ENCODE results near the gene ST3GAL4. TPM values are rescaled to one million over a fixed set of nuclear protein-coding genes. Genes with fewer than 3 reads are reported as not detected.

ST3GAL4 gene
- total RNA-seq, 2 experiments from 2014 or later: 1.6 TPM

DNA sequence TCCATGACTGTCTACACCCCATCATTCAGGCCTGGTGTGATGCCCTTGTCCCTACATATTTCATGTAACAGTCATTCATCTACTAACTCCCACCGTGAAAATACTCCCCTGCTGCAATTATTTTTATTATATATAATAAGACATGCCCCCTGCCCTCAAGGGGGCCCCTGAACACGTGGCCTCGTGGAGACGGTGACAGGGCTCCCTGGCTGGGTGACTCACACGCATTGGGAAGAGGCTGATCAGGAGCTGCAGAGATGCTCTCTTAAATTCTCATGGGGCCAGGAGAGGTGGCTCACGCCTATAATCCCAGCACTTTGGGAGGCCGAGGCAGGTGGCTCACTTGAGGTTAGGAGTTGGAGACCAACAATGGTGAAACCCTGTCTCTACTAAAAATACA, 88.6 kb downstream of the ST3GAL4 start:
- POLR2A ChIA-PET: no interaction called here
- no peak for ATAC-seq (ENCODE audit: poor library complexity)

DNA sequence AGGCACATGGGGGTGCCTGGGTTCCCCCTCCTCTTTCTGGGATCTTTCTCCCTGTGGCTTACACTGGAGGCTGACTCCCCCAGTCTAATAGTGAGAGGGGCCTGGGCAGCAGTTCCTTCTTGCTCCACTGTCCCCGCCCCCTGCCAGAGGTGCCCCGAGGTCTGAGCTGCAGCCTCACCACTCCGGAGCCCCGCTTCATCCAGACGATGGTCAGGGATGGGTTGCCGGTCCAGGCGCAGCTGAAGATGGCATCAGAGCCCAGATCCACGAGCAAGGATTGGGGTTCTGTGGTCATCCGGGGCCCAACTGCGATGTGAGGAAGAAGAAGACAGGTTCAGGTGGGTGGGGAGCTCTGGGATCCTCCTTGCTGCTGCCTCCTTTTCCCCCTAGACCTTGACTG, 91.1 kb downstream of the ST3GAL4 start:
- Mint-ChIP-seq H3K4me3 (no peak overlapping the region), H3K9me3 (peaks cover 2% of the 10 kb centered on the region), H3K36me3 (ENCODE audit: low read depth) (no peaks in the 10 kb centered on the region), H3K4me1 (ENCODE audit: low read depth) (no peaks in the 10 kb centered on the region), H3K27ac (no peak overlapping the region), H3K27me3 (no peaks in the 10 kb centered on the region)
- peaks cover 0 to 1% of the 10 kb centered on the region in 2 experiments for H3K27me3 ChIP-seq (ENCODE audit: control insufficient read depth in 1 of 2, insufficient read depth in 2 of 2, low read length in 2 of 2)
- ChIA-PET POLR2A (no interaction called here), CTCF (no interaction called here)
- ATAC-seq (ENCODE audit: poor library complexity) (no peak), DNase-seq (no peak)
- H3K9me3 ChIP-seq (ENCODE audit: control insufficient read depth in 1 of 2, insufficient read depth in 1 of 2, low read length in 2 of 2): peaks cover 0 to 10% of the 10 kb centered on the region in 2 experiments
- TF ChIP-seq, protein P1, sequence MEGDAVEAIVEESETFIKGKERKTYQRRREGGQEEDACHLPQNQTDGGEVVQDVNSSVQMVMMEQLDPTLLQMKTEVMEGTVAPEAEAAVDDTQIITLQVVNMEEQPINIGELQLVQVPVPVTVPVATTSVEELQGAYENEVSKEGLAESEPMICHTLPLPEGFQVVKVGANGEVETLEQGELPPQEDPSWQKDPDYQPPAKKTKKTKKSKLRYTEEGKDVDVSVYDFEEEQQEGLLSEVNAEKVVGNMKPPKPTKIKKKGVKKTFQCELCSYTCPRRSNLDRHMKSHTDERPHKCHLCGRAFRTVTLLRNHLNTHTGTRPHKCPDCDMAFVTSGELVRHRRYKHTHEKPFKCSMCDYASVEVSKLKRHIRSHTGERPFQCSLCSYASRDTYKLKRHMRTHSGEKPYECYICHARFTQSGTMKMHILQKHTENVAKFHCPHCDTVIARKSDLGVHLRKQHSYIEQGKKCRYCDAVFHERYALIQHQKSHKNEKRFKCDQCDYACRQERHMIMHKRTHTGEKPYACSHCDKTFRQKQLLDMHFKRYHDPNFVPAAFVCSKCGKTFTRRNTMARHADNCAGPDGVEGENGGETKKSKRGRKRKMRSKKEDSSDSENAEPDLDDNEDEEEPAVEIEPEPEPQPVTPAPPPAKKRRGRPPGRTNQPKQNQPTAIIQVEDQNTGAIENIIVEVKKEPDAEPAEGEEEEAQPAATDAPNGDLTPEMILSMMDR (IDR thresholded peaks at IDR 0.05): no peak
- H3K36me3 ChIP-seq (ENCODE audit: insufficient read depth, low read length): no peaks in the 10 kb centered on the region
- no peak overlapping the region for H3K27ac ChIP-seq (ENCODE audit: low read depth in 1 of 2, low read length in 2 of 2)
- no peak overlapping the region for H3K4me3 ChIP-seq (ENCODE audit: low read length)
- intact Hi-C loops (cut with DNase I, micrococcal nuclease): no loop called here
- H3K4me1 ChIP-seq (ENCODE audit: insufficient read depth, low read length): no peaks in the 10 kb centered on the region

More for the DNA sequence above, 88.6 kb downstream of the ST3GAL4 start:
- Histone ChIP-seq H3K9me3 (ENCODE audit: control insufficient read depth in 1 of 2, insufficient read depth in 1 of 2, low read length in 2 of 2) (no peaks in the 10 kb centered on the region), H3K4me1 (ENCODE audit: insufficient read depth, low read length) (peaks cover 6% of the 10 kb centered on the region), H3K4me3 (ENCODE audit: low read length) (no peak overlapping the region), H3K36me3 (ENCODE audit: insufficient read depth, low read length) (no peaks in the 10 kb centered on the region), H3K27ac (ENCODE audit: low read depth in 1 of 2, low read length in 2 of 2) (no peak overlapping the region), H3K27me3 (ENCODE audit: control insufficient read depth in 1 of 2, insufficient read depth in 2 of 2, low read length in 2 of 2) (peaks cover 0 to 7% of the 10 kb centered on the region in 2 experiments)
- DNase-seq: no peak
- no peaks in the 10 kb centered on the region for H3K36me3 Mint-ChIP-seq (ENCODE audit: low read depth)
- TF ChIP-seq, protein P1 (IDR thresholded peaks at IDR 0.05): no peak
- CTCF ChIA-PET: no interaction called here
- H3K4me3 Mint-ChIP-seq: no peak overlapping the region
- intact Hi-C loops (cut with DNase I, micrococcal nuclease): no loop called here
- peaks cover 6% of the 10 kb centered on the region for H3K4me1 Mint-ChIP-seq (ENCODE audit: low read depth)
- H3K27ac Mint-ChIP-seq: no peak overlapping the region
- H3K9me3 Mint-ChIP-seq: no peaks in the 10 kb centered on the region
- H3K27me3 Mint-ChIP-seq: peaks cover 6% of the 10 kb centered on the region

DNA sequence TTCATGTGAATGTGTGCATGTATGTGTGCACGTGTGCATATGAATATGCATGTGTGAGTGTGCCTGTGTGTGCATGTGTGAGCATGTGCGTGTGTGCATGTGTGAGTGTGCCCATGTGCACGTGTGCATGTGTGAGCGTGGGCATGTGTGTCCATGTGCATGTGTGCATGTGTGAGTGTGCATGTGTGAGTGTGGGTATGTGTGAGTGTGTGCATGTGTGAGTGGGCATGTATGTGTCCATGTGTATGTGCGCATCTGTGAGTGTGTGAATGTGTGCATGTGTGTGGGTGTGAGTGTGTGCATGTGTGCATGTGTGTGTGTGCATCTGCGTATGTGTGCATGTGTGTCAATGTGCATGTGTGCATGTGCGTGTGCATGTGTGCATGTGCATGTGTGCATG, 94.7 kb downstream of the ST3GAL4 start:
- H3K4me1 ChIP-seq (ENCODE audit: insufficient read depth, low read length): no peaks in the 10 kb centered on the region
- H3K27ac Mint-ChIP-seq: no peak overlapping the region
- H3K4me1 Mint-ChIP-seq (ENCODE audit: low read depth): no peaks in the 10 kb centered on the region
- no peaks in the 10 kb centered on the region for H3K27me3 Mint-ChIP-seq
- intact Hi-C loops (cut with DNase I, micrococcal nuclease): no loop called here
- ATAC-seq (ENCODE audit: poor library complexity) (no peak), DNase-seq (no peak)
- H3K9me3 ChIP-seq (ENCODE audit: control insufficient read depth in 1 of 2, insufficient read depth in 1 of 2, low read length in 2 of 2): peaks cover 0 to 10% of the 10 kb centered on the region in 2 experiments
- no peak overlapping the region for H3K4me3 Mint-ChIP-seq
- POLR2A ChIA-PET: no interaction called here
- H3K36me3 Mint-ChIP-seq (ENCODE audit: low read depth): no peaks in the 10 kb centered on the region
- H3K27me3 ChIP-seq (ENCODE audit: control insufficient read depth in 1 of 2, insufficient read depth in 2 of 2, low read length in 2 of 2): no peaks in the 10 kb centered on the region
- peaks cover 2% of the 10 kb centered on the region for H3K9me3 Mint-ChIP-seq
- TF ChIP-seq, protein P1 (IDR thresholded peaks at IDR 0.05): no peak
- no peak overlapping the region for H3K27ac ChIP-seq (ENCODE audit: low read depth in 1 of 2, low read length in 2 of 2)
- H3K4me3 ChIP-seq (ENCODE audit: low read length): no peak overlapping the region
- H3K36me3 ChIP-seq (ENCODE audit: insufficient read depth, low read length): no peaks in the 10 kb centered on the region
- CTCF ChIA-PET: no interaction called here
